ENCODE data around the gene DNAJC11.

DNA sequence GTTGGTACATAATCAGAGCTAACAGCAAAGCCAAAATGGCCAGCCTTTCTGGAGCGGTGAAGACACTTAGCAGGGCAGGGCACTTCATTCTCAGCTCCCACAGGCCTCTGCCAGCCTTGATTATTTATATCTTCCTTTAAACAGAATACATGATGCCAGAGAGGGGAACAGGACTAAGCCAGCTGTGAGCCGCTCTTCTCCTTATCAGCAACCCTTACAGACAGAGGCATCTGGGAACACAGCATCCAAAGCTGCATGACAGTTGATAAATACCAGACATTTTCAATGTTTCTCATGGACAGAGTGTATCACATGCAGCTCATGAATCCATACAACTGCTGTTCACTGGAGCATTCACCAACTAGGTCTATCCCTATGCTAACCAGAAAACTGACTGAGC lies 29.1 kb downstream of the DNAJC11 start:
- TF ChIP-seq, protein P1, sequence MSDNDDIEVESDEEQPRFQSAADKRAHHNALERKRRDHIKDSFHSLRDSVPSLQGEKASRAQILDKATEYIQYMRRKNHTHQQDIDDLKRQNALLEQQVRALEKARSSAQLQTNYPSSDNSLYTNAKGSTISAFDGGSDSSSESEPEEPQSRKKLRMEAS (IDR thresholded peaks at IDR 0.05; ENCODE audit: low read depth, low read length) = no peak
- TF ChIP-seq, protein P2, sequence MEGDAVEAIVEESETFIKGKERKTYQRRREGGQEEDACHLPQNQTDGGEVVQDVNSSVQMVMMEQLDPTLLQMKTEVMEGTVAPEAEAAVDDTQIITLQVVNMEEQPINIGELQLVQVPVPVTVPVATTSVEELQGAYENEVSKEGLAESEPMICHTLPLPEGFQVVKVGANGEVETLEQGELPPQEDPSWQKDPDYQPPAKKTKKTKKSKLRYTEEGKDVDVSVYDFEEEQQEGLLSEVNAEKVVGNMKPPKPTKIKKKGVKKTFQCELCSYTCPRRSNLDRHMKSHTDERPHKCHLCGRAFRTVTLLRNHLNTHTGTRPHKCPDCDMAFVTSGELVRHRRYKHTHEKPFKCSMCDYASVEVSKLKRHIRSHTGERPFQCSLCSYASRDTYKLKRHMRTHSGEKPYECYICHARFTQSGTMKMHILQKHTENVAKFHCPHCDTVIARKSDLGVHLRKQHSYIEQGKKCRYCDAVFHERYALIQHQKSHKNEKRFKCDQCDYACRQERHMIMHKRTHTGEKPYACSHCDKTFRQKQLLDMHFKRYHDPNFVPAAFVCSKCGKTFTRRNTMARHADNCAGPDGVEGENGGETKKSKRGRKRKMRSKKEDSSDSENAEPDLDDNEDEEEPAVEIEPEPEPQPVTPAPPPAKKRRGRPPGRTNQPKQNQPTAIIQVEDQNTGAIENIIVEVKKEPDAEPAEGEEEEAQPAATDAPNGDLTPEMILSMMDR (IDR thresholded peaks at IDR 0.05; ENCODE audit: low read depth, low read length) = no peak
- TF ChIP-seq POLR2A (IDR thresholded peaks at IDR 0.05; ENCODE audit: extremely low read depth, insufficient read length) = no peak

All from NB4 (cell line).